Measurements from ENCODE around the gene DLD. TPM values are rescaled to one million over a fixed set of nuclear protein-coding genes. Genes with fewer than 3 reads are reported as not detected.

Gene DLD
- polyA plus RNA-seq, 1 donor (not counting 4 experiments of a cell fraction or from before 2014, with no cell fraction given): 153 TPM

- DNase-seq (ENCODE audit: low read depth, low spot score) (no peak), FAIRE-seq (no peak)
- H3K9ac ChIP-seq (ENCODE audit: control insufficient read depth, extremely low read depth, insufficient read depth, low read length): no peak overlapping the region
- H3K9me1 ChIP-seq (ENCODE audit: control insufficient read depth, extremely low read depth, insufficient read depth, low read length): peaks cover 2% of the 10 kb centered on the region
- peaks cover 62% of the 10 kb centered on the region for H3K79me2 ChIP-seq (ENCODE audit: control insufficient read depth, insufficient read depth, low read length)
- H3K9me3 ChIP-seq (ENCODE audit: control insufficient read depth, low read depth, low read length): no peaks in the 10 kb centered on the region
- TF ChIP-seq EZH2 (IDR thresholded peaks at IDR 0.05; ENCODE audit: low read length) (no peak), CTCF (optimal IDR thresholded peaks at IDR 0.05 in 1 of 3, IDR thresholded peaks at IDR 0.05 in 1 of 3, conservative IDR thresholded peaks at IDR 0.05 in 1 of 3; ENCODE audit: extremely low read depth in 1 of 3, insufficient read depth in 2 of 3, low read length in 3 of 3) (no peak)
- peaks cover 10 to 18% of the 10 kb centered on the region in 2 experiments for H3K36me3 ChIP-seq (ENCODE audit: control insufficient read depth in 2 of 2, extremely low read depth in 1 of 2, insufficient read depth in 2 of 2, low read length in 2 of 2)
- H2AFZ ChIP-seq (ENCODE audit: control insufficient read depth, low read length): no peak overlapping the region
- peaks cover 5% of the 10 kb centered on the region for H4K20me1 ChIP-seq (ENCODE audit: control insufficient read depth, extremely low read depth, insufficient read depth, low read length)
- peaks cover 3% of the 10 kb centered on the region for H3K4me1 ChIP-seq (ENCODE audit: control insufficient read depth, extremely low read depth, insufficient read depth, low read length)
- H3K27me3 ChIP-seq (ENCODE audit: control insufficient read depth, extremely low read depth, insufficient read depth, low read length): no peaks in the 10 kb centered on the region
- no peak overlapping the region for H3K4me2 ChIP-seq (ENCODE audit: control insufficient read depth, extremely low read depth, insufficient read depth, low read depth, low read length)
- H3K27ac ChIP-seq (ENCODE audit: control insufficient read depth, insufficient read depth, low read length): no peak overlapping the region
- dilution Hi-C loops (cut with MboI; ENCODE audit: extremely low pct_ligation_motif_present, low sequenced_read_pairs): no loop called here
- no peak overlapping the region for H3K4me3 ChIP-seq (ENCODE audit: control insufficient read depth in 2 of 3, extremely low read depth in 1 of 3, insufficient read depth in 2 of 3, low read depth in 1 of 3, low read length in 3 of 3)
These were observed 8.1 kb downstream of the DLD start for GRCh38 chr7:107898997-107899594.

DNA sequence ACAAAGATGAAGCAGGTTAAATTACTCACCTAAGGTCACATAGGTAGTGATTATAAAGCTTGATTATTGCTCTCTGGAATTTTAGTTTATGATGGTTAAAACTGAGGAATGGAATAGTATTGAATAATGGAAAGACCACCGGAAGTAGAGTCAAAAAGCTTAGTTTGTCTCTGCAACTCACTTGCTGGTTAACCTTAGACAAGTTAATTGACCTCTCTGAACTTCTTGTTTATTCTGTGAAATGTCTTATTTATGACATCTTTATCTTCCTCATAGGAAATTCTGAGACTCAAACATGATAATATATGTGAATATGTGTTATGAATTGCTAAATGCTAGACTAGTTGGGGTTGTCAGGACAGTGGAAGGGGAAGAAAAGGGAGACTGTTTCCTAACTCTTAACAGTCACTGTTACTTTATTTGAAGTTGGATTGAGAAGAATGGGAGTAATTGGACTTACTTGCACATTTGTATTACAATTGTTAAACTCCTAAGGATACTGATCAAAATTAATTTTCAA, 9.6 kb downstream of the DLD start:
- FAIRE-seq (no peak), DNase-seq (ENCODE audit: low read depth, low spot score) (no peak)
- Histone ChIP-seq H3K79me2 (ENCODE audit: control insufficient read depth, insufficient read depth, low read length) (peaks cover 47% of the 10 kb centered on the region), H3K27ac (ENCODE audit: control insufficient read depth, insufficient read depth, low read length) (no peak overlapping the region), H2AFZ (ENCODE audit: control insufficient read depth, low read length) (no peak overlapping the region), H3K36me3 (ENCODE audit: control insufficient read depth in 2 of 2, extremely low read depth in 1 of 2, insufficient read depth in 2 of 2, low read length in 2 of 2) (peaks cover 9 to 25% of the 10 kb centered on the region in 2 experiments), H3K4me2 (ENCODE audit: control insufficient read depth, extremely low read depth, insufficient read depth, low read depth, low read length) (no peak overlapping the region), H3K9ac (ENCODE audit: control insufficient read depth, extremely low read depth, insufficient read depth, low read length) (no peak overlapping the region), H3K9me1 (ENCODE audit: control insufficient read depth, extremely low read depth, insufficient read depth, low read length) (no peaks in the 10 kb centered on the region), H4K20me1 (ENCODE audit: control insufficient read depth, extremely low read depth, insufficient read depth, low read length) (peaks cover 5% of the 10 kb centered on the region), H3K27me3 (ENCODE audit: control insufficient read depth, extremely low read depth, insufficient read depth, low read length) (no peaks in the 10 kb centered on the region), H3K4me1 (ENCODE audit: control insufficient read depth, extremely low read depth, insufficient read depth, low read length) (no peaks in the 10 kb centered on the region), H3K9me3 (ENCODE audit: control insufficient read depth, low read depth, low read length) (no peaks in the 10 kb centered on the region), H3K4me3 (ENCODE audit: control insufficient read depth in 2 of 3, extremely low read depth in 1 of 3, insufficient read depth in 2 of 3, low read depth in 1 of 3, low read length in 3 of 3) (no peak overlapping the region)
- dilution Hi-C loops (cut with MboI; ENCODE audit: extremely low pct_ligation_motif_present, low sequenced_read_pairs): no loop called here
- TF ChIP-seq CTCF (optimal IDR thresholded peaks at IDR 0.05 in 1 of 3, IDR thresholded peaks at IDR 0.05 in 1 of 3, conservative IDR thresholded peaks at IDR 0.05 in 1 of 3; ENCODE audit: extremely low read depth in 1 of 3, insufficient read depth in 2 of 3, low read length in 3 of 3): no peak
- TF ChIP-seq EZH2 (IDR thresholded peaks at IDR 0.05; ENCODE audit: low read length): no peak
